DMS53 treated with DMSO at 0.1 percent for 48 hours (cell line): Measurements from ENCODE around the gene COQ8B.
"Not testable (repeated sequence)": the region's sequence is repeated elsewhere in the genome, so short reads cannot be mapped to it uniquely, and the experiment has no call there.

Experiments
- DNase-seq: peaks from one replicate; lab custom pipeline; 2025; ENCODE audit not compliant: unreplicated experiment; lab: John Stamatoyannopoulos, UW

COQ8B gene

GRCh38 chr19:40668991-40669614 is 47.6 kb downstream of the COQ8B start:
- no peak for DNase-seq

GRCh38 chr19:40667602-40668001 is 49.1 kb downstream of the COQ8B start:
- DNase-seq: no peak

- DNase-seq: no peak
Measured at GRCh38 chr19:40666803-40667438, 49.8 kb downstream of the COQ8B start.

GRCh38 chr19:40663695-40664692 is 52.7 kb downstream of the COQ8B start:
- DNase-seq: no peak

GRCh38 chr19:40662925-40663694 is 53.6 kb downstream of the COQ8B start:
- DNase-seq: peak; percentile 83

- no peak for DNase-seq
Measured at GRCh38 chr19:40661616-40662015, 55.1 kb downstream of the COQ8B start.

- DNase-seq: no peak
Measured at GRCh38 chr19:40659566-40659965, 57.1 kb downstream of the COQ8B start.

- DNase-seq: no peak
Measured at GRCh38 chr19:40659116-40659515, 57.6 kb downstream of the COQ8B start.

GRCh38 chr19:40658031-40658430 is 58.7 kb downstream of the COQ8B start:
- no peak for DNase-seq

- not testable (repeated sequence) for DNase-seq
Measured at GRCh38 chr19:40655684-40656083, 61.0 kb downstream of the COQ8B start.

- not testable (repeated sequence) for DNase-seq
Measured at GRCh38 chr19:40652303-40652702, 64.4 kb downstream of the COQ8B start.

- DNase-seq: no peak
Measured at GRCh38 chr19:40650749-40651305, 65.9 kb downstream of the COQ8B start.

- not testable (repeated sequence) for DNase-seq
Measured at GRCh38 chr19:40649903-40650675, 66.6 kb downstream of the COQ8B start.

- peak; percentile 40 for DNase-seq
Measured at GRCh38 chr19:40646743-40647254, 69.9 kb downstream of the COQ8B start.

- no peak for DNase-seq
Measured at GRCh38 chr19:40642757-40643305, 73.9 kb downstream of the COQ8B start.

- DNase-seq: no peak
Measured at GRCh38 chr19:40642051-40642706, 74.5 kb downstream of the COQ8B start.
